Caki2 (cell line): ENCODE data around the gene EIF3L. TPM values are rescaled to one million over a fixed set of nuclear protein-coding genes. Genes with fewer than 3 reads are reported as not detected.

Experiments
- DNase-seq: peaks from one replicate; pipeline ENCODE4 v3.0.0-alpha.2; 2015; ENCODE audit warnings: low read depth
- in situ Hi-C: cut with HindIII; loops from 2 replicates; pipeline ENCODE4 v1.10.0; 2016; ENCODE audit warnings: low sequenced_read_pairs, low pct_unique_long_range_greater_than_20kb, mixed read lengths
- total RNA-seq: library from RNA; depleted of rRNA; stranded (reverse); fragments of >200 nt; shearing (Covaris generic); gene quantifications from 2 replicates; pipeline ENCODE4 v1.2.3, GENCODE V29; 2014; ENCODE audit warnings: low replicate concordance

Gene EIF3L
- total RNA-seq, 1 experiment from 2014 or later: 492 TPM

- no peak for DNase-seq
- in situ Hi-C loops: no loop called here
Measured at GRCh38 chr22:37842015-37842793, 7.0 kb upstream of the EIF3L start.

- in situ Hi-C loops: no loop called here
- DNase-seq: no peak
Measured at GRCh38 chr22:37843741-37844089, 5.5 kb upstream of the EIF3L start.

GRCh38 chr22:37844904-37845329 is 4.3 kb upstream of the EIF3L start:
- no peak for DNase-seq
- in situ Hi-C loops: no loop called here

DNA sequence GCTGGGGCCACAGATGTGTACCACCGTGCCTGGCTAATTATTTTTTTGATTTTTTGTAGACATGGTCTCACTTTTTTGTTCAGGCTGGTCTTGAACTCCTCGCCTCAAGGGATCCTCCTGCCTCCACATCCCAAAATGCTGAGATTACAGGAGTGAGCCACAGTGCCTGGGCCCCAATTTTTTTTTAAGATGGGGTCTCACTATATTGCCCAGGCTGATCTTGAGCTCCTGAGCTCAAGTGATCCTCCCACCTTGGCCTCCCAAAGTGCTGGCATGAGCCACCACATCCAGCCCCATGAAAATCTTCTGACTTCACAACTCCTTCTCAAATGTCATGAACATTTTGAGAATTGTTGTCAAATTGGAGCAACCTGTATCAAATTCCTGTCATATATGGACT is 2.8 kb upstream of the EIF3L start:
- DNase-seq: no peak
- in situ Hi-C loops: no loop called here

DNA sequence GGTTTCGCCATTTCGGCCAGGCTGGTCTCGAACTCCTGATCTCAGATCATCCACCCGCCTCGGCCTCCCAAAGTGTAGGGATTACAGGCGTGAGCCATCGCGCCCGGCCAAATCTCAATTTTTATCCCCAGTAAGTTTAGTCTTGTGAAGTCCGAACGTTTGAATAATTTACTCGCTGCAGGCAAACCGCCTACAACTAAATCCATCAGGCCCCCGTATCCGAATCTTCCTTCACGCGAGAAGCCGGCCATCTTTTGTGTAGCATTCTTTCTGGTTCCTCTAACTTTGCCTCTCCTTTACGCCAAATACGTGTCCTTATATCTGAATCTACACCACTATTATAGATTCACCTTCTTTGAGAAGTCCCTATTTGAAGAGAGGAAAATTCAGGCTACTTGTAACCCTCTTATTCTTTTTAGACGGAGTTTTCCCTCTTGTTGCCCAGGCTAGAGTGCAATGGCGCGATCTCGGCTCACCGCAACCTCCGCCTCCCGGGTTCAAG is 581 bp upstream of the EIF3L start:
- peak; percentile 59 for DNase-seq
- in situ Hi-C loops: no loop called here

DNA sequence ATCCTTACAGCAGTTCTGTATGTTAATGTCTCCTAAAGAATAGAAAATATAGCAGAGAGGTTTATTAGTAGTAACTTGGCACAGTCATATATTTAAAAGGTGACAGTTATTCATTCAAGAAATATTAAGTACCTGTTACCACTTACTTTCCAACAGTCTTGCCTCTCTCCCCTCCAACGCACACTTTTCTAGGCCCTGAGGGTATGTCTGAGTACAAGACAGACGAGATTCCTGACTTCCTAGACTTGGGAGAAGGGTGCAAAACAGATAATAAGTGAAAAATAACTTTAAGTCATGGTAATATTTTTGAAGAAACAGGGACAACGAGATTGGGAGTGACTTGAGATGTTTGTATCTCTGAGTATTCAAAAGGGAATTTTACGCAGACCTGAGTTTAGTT is 1.6 kb downstream of the EIF3L start:
- DNase-seq: no peak
- in situ Hi-C loops: no loop called here

- in situ Hi-C loops: no loop called here
- no peak for DNase-seq
Measured at GRCh38 chr22:37852418-37852817, 3.2 kb downstream of the EIF3L start.

GRCh38 chr22:37854946-37855345 is 5.7 kb downstream of the EIF3L start:
- in situ Hi-C loops: no loop called here
- DNase-seq: no peak

DNA sequence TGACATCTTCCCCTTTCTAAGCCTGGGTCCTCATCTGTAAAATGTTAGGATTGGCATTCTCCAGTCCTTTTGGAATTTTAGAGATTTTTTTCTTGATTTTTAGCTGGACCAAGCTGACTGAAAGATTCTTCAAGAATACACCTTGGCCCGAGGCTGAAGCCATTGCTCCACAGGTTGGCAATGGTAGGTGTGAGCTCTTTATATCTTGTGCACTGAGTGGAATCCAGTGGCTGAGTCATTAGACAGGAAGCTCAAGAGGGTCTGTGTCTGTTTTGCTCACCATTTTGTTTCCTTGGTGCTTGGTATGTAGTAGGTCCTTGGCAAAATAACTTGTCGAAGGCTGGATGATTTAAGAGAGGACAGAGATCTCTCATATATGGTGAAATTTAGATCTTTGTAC is 6.2 kb downstream of the EIF3L start:
- in situ Hi-C loops: no loop called here

DNA sequence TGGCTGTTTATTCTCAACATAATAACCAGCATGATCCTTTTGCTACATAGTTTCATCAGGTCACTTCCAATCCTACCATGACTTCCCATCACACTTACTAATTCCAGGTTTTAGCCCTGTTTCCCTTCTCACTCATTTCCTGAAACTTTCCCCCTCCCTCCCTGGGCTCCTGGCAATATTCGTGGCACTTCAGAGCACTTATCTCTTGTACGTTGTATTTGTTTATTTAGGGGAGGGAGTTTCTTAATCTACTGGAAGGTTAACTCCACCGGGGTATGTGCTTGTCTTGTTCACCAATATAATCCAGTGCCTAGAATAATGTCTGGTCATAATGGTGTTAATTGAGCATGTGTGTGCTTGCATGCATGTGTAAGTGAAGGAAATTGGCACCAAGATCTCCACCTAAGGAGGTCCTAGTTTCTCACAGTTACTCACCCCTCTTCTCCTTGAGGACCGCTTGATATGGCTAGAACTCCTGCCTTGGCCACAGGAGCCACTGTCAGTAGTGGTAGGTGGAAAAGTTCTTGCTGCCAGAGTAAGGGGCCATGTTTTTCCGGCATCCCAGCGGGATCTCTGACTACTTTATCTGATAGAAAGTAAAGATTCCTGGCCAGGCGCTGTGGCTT is 11.7 kb downstream of the EIF3L start:
- in situ Hi-C loops: no loop called here
- no peak for DNase-seq

More for the DNA sequence above, 6.2 kb downstream of the EIF3L start:
- DNase-seq: no peak

GRCh38 chr22:37862570-37863325 is 13.5 kb downstream of the EIF3L start:
- in situ Hi-C loops: no loop called here
- no peak for DNase-seq

GRCh38 chr22:37865510-37865909 is 16.3 kb downstream of the EIF3L start:
- in situ Hi-C loops: no loop called here

GRCh38 chr22:37870273-37870672 is 21.1 kb downstream of the EIF3L start:
- in situ Hi-C loops: no loop called here
- DNase-seq: no peak

More at GRCh38 chr22:37865510-37865909, 16.3 kb downstream of the EIF3L start:
- no peak for DNase-seq

- in situ Hi-C loops: no loop called here
- no peak for DNase-seq
Measured at GRCh38 chr22:37880668-37881440, 31.6 kb downstream of the EIF3L start.

DNA sequence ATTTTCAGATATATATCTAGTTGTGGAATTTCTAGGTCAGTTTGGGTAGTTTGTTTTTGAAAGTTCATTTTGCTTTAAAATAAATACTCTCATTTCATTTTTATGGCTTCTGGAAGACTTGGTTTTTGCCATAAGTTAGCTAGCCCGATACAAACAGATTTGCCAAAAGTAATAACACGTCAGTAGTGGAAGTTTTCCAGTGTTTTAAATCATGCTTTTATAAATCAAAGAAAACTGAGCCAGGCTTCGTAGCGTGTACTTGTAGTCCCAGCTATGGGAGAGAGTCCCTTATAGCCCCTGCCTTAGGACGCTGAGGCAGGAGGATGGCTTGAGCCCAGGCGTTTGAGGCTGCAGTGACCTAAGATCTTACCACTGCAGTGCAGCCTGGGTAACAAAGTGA is 35.2 kb downstream of the EIF3L start:
- DNase-seq: no peak
- in situ Hi-C loops: no loop called here

DNA sequence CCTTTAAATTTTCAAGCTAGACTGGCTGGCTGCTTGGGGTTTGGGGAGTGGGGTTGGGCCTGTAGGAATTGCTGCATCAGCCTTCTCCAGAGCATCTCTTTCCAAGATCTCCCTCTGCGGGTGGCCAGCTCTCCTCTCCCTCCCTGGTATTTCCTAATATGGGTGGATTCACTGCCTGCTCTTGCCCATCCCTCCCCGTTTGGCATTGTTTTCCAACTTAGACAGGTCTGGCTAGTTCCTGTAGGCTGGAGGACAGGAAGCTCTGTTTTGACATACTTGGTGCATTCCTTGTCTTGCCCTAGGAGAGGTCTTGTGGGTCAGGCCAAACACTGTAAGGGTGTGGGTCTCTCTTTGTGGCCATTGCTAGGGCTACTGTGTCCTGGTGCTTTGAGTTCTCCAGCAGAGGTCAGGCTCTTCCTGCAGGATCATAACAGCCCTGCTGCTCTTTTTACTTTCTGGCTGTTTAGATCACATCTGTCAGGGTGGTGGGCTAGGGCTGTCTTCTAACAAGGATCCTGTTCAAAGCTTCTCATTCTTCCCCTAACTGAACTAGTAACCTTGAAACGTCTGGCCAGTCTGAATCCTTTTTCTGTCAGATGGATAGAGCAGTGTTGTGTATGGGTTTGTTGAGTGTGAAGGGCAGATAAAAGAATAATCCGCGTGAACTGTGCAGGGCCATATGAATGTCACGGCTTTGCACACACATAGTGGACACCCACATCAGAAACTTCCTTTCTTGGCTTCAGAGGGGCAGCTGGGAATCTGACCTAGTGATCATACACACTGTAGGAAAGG is 38.6 kb downstream of the EIF3L start:
- no peak for DNase-seq
- in situ Hi-C loops: no loop called here

GRCh38 chr22:37891926-37892325 is 42.7 kb downstream of the EIF3L start:
- in situ Hi-C loops: no loop called here

More at GRCh38 chr22:37891926-37892325, 42.7 kb downstream of the EIF3L start:
- no peak for DNase-seq
